GM12878 (cell line): Measurements from ENCODE around the gene C5. TPM values are rescaled to one million over a fixed set of nuclear protein-coding genes. Genes with fewer than 3 reads are reported as not detected.
A peak's percentile ranks its signal among the peaks of the same experiment; 100 is the strongest.

ENCODE experiments used
- ATF2 ChIP-seq: IDR thresholded peaks from 2 replicates; pipeline ENCODE4 v1.6.1; 2012; ENCODE audit warnings: low read length, inconsistent platforms
- ATF3 ChIP-seq: IDR thresholded peaks from 2 replicates; pipeline ENCODE4 v1.6.1; 2011; ENCODE audit warnings: low read depth, mild to moderate bottlenecking, low read length, moderate library complexity, borderline replicate concordance; ENCODE audit errors: extremely low read depth
- CHD2 ChIP-seq: IDR thresholded peaks from 2 replicates; pipeline ENCODE4 v1.6.1; 2011; ENCODE audit warnings: low read depth, low read length, improper control_type of control experiment, borderline replicate concordance
- GABPA ChIP-seq: IDR thresholded peaks from 2 replicates; pipeline ENCODE4 v1.6.1; 2014; ENCODE audit warnings: antibody characterized with exemption, low read depth, mild to moderate bottlenecking, inconsistent platforms
- HDGF ChIP-seq: fragments of 450-650 bp; IDR thresholded peaks from 2 replicates; pipeline ENCODE4 v1.6.1; 2016; ENCODE audit warnings: antibody characterized with exemption
- JUNB ChIP-seq: IDR thresholded peaks from 2 replicates; pipeline ENCODE4 v1.6.1; 2016; ENCODE audit warnings: antibody characterized with exemption, mild to moderate bottlenecking
- MTA3 ChIP-seq: IDR thresholded peaks from 2 replicates; pipeline ENCODE4 v1.6.1; 2012; ENCODE audit warnings: low read length, inconsistent platforms, borderline replicate concordance
- MYC ChIP-seq: IDR thresholded peaks from 2 replicates; pipeline ENCODE4 v1.6.1; 2011; ENCODE audit warnings: mild to moderate bottlenecking, low read length, moderate library complexity, inconsistent platforms; ENCODE audit not compliant: insufficient read depth, insufficient replicate concordance, insufficient read length, severe bottlenecking
- NFXL1 ChIP-seq: fragments of 450-650 bp; IDR thresholded peaks from 2 replicates; pipeline ENCODE4 v1.6.1; 2017; ENCODE audit warnings: antibody characterized with exemption, mild to moderate bottlenecking, borderline replicate concordance
- RAD21 ChIP-seq: IDR thresholded peaks from 2 replicates; pipeline ENCODE4 v1.6.1; 2011; ENCODE audit warnings: mild to moderate bottlenecking, low read depth, low read length, moderate library complexity; ENCODE audit not compliant: insufficient read depth
- RAD51 ChIP-seq: fragments of 450-650 bp; IDR thresholded peaks from 2 replicates; pipeline ENCODE4 v1.6.1; 2016; ENCODE audit warnings: moderate library complexity, mild to moderate bottlenecking, inconsistent platforms
- RELA ChIP-seq: fragments of 450-650 bp; IDR thresholded peaks from 2 replicates; pipeline ENCODE4 v1.8.0; 2014; ENCODE audit warnings: borderline replicate concordance; ENCODE audit not compliant: partially characterized antibody
- SIX5 ChIP-seq: IDR thresholded peaks from 2 replicates; pipeline ENCODE4 v1.6.1; 2011; ENCODE audit warnings: mild to moderate bottlenecking, low read depth, low read length, moderate library complexity; ENCODE audit not compliant: severe bottlenecking
- TBL1XR1 ChIP-seq: IDR thresholded peaks from 2 replicates; pipeline ENCODE4 v1.6.1; 2012; ENCODE audit warnings: low read depth, low read length, improper control_type of control experiment
- YY1 ChIP-seq: IDR thresholded peaks from 2 replicates; pipeline ENCODE4 v1.6.1; 2011; ENCODE audit warnings: low read depth, mild to moderate bottlenecking, low read length
- ZNF687 ChIP-seq: fragments of 450-650 bp; IDR thresholded peaks from 2 replicates; pipeline ENCODE4 v1.6.1; 2017; ENCODE audit warnings: mild to moderate bottlenecking, moderate library complexity
- polyA plus RNA-seq, 11 experiments: library from polyadenylated mRNA; depleted of rRNA in 4 of 11; unstranded in 6 of 11; stranded (reverse) in 5 of 11; fragments of >200 nt; fragmentation: Nextera tagmentation in 4 of 11; fragmentation: Illumina TruSeq in 1 of 11; extraction: Ambion mirVana in 4 of 11; extraction: Trizol in 1 of 11; gene quantifications; 1 replicate in 1 of 11; 2 replicates in 10 of 11; pipeline versions ENCODE4 v1.2.1 to v1.2.3, GENCODE V29; 2011 to 2016; ENCODE audit warnings: inconsistent platforms in 2 of 11, missing spikeins in 2 of 11, low read depth in 1 of 11
- total RNA-seq, 4 experiments: library from RNA; depleted of rRNA in 3 of 4; stranded (reverse); fragments of >200 nt in 3 of 4; fragmentation: Illumina TruSeq in 1 of 4; extraction: Trizol in 1 of 4; gene quantifications; 2 replicates each; pipeline versions ENCODE4 v1.2.1 to v1.2.3, GENCODE V29; 2013 to 2021

C5 gene
- total and polyA plus RNA-seq, 10 of the 15 experiments (the other 5 are each of a cell fraction or from before 2014, with no cell fraction given): 0.39 to 2.2 (median 1.2) TPM

- TF ChIP-seq CHD2 (no peak), JUNB (no peak), NFXL1 (no peak), RAD51 (0 out of 2 replicates have a peak, but pooled peaks have one; percentile 25), RELA (no peak), ZNF687 (peak; percentile 99), YY1 (peak; percentile 87), MYC (no peak), RAD21 (no peak), GABPA (no peak), HDGF (peak; percentile 58; the same call in 1 of the 2 replicates), TBL1XR1 (no peak; the same call in 1 of the 2 replicates), ATF3 (no peak), MTA3 (peak; percentile 57; the same call in 1 of the 2 replicates), ATF2 (peak; percentile 64; the same call in 1 of the 2 replicates), SIX5 (no peak)
Observed at GRCh38 chr9:120944434-120944843, 105.6 kb downstream of the C5 start (continued).
